Osteocyte (in vitro differentiated cells): ENCODE measurements around the gene CPXM1. TPM values are rescaled to one million over a fixed set of nuclear protein-coding genes. Genes with fewer than 3 reads are reported as not detected.

Experiments
- DNase-seq: peaks from one replicate; pipeline ENCODE4 v3.0.0; 2021; ENCODE audit warnings: mixed read lengths; ENCODE audit not compliant: unreplicated experiment; ENCODE audit errors: extremely low spot score
- H3K27ac Mint-ChIP-seq: one replicate; pipeline ENCODE4 v1.8.0; 2021; ENCODE audit warnings: mild to moderate bottlenecking, mixed read lengths; ENCODE audit not compliant: unreplicated experiment
- H3K27me3 Mint-ChIP-seq: one replicate; pipeline ENCODE4 v1.8.0; 2021; ENCODE audit warnings: mixed read lengths; ENCODE audit not compliant: unreplicated experiment
- H3K36me3 Mint-ChIP-seq: one replicate; pipeline ENCODE4 v1.8.0; 2021; ENCODE audit warnings: mixed read lengths; ENCODE audit not compliant: unreplicated experiment
- H3K4me1 Mint-ChIP-seq: one replicate; pipeline ENCODE4 v1.8.0; 2021; ENCODE audit warnings: mixed read lengths; ENCODE audit not compliant: unreplicated experiment
- H3K4me3 Mint-ChIP-seq: one replicate; pipeline ENCODE4 v1.8.0; 2021; ENCODE audit warnings: mild to moderate bottlenecking, moderate library complexity, mixed read lengths; ENCODE audit not compliant: unreplicated experiment
- H3K9me3 Mint-ChIP-seq: one replicate; pipeline ENCODE4 v1.8.0; 2021; ENCODE audit warnings: mixed read lengths; ENCODE audit not compliant: unreplicated experiment
- CTCF ChIP-seq: fragments of 200-600 bp; sonication (generic); IDR thresholded peaks from 2 replicates; pipeline ENCODE4 v1.5.0; 2021; ENCODE audit warnings: antibody characterized with exemption, mild to moderate bottlenecking, moderate library complexity
- total RNA-seq: library from RNA; stranded (reverse); gene quantifications from 2 replicates; pipeline ENCODE4 v1.2.1, GENCODE V29; 2021

The CPXM1 gene
- total RNA-seq, 1 donor from 2014 or later, result 84.0 TPM

DNA sequence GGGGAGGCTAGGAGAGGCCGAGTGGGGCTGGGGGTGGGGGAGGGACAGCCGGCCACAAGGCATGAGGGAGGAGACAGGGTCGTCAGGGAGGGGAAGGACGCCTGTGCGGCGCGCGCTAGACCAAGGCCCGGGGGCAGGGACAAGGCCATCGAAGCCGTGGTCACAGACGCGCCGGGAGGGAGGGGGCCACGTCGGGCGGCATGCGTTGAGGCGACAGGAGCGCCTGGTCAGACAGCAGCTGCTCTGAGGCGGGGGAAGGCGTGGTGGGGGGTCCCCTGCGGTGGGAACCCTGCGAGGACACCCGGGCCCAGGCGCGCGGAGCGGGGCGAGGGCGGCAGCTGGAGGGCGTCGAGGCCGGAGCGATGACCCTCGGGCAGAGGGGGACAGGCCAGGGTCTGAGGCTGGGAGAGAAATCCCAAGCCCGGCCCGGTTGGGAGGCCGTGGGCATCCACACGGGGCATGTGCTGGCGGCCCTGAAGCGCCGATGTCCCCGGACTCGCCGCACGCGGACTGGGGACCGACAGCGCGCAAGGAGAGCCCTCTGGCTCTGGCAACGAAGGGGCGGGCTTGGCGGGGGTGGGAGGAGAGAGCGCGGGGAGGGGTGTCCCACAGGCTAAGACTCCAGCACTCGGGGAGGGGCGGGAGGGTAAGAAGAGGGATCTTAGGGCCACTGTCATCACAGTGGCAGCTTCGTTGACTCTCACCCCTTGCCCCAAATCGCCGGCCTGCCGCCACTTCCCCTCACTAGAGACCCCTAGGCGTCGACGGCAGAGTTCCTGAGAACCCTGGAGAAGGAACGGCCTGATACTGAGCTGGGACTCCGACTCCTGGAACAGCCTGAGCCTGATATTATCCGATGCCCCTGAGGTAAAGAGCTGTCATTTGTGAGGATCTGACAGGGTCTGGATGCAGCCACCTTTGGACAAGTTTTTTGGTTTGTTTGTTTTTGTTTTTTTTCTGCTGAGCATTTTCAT is 20.8 kb upstream of the CPXM1 start:
- TF ChIP-seq CTCF, result no peak
- Mint-ChIP-seq H3K36me3 (no peaks in the 10 kb centered on the region), H3K27ac (no peak overlapping the region), H3K9me3 (no peaks in the 10 kb centered on the region), H3K27me3 (no peaks in the 10 kb centered on the region), H3K4me3 (no peak overlapping the region), H3K4me1 (peaks cover 47% of the 10 kb centered on the region)
- DNase-seq, result peak; percentile 81

GRCh38 chr20:2820084-2820895 is 19.9 kb upstream of the CPXM1 start:
- peak; percentile 72 for DNase-seq
- Mint-ChIP-seq H3K4me3 (peak overlapping the region; percentile 26), H3K27ac (peak overlapping the region; percentile 45), H3K27me3 (no peaks in the 10 kb centered on the region), H3K4me1 (peaks cover 49% of the 10 kb centered on the region), H3K36me3 (no peaks in the 10 kb centered on the region), H3K9me3 (no peaks in the 10 kb centered on the region)
- TF ChIP-seq CTCF, result no peak

DNA sequence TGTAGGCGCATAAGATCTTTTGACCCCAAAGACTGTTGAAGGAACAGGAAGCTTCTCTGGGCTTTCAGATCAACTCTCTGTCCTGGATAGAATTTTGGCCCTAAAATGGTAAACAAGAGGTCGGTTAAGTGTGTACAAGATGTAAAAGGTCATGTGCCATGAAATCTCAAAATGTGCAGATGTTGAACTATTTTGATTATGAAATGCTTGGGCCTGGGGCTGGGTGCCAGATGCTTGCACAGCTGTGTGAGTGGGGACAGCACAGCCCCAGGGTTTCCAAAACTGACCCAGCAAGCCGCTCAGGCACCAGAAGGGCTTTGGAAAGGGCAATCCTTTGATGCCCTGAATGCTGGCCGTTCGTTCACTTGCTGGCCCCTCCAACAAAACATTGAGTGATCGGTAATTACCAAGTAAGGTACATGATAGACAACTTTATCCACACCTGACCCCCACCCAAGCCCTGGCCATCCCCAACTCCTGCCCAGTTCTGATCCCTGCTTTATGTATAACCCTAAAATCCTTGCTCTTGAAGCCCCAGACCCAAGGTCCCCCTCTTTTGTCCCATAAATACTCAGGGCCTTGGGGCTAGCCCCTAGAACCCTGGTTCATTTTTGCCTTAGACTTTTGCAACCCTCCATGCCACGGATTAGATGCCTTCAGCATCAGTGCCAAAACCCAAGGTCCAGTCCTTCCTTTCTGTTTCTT is 17.6 kb upstream of the CPXM1 start:
- no peaks in the 10 kb centered on the region for H3K36me3 Mint-ChIP-seq
- H3K4me3 Mint-ChIP-seq, result no peak overlapping the region
- TF ChIP-seq CTCF, result no peak
- no peaks in the 10 kb centered on the region for H3K27me3 Mint-ChIP-seq
- no peaks in the 10 kb centered on the region for H3K9me3 Mint-ChIP-seq
- DNase-seq, result peak; percentile 64
- no peak overlapping the region for H3K27ac Mint-ChIP-seq
- peaks cover 67% of the 10 kb centered on the region for H3K4me1 Mint-ChIP-seq

GRCh38 chr20:2817341-2817726 is 16.9 kb upstream of the CPXM1 start:
- Mint-ChIP-seq H3K4me1 (peaks cover 67% of the 10 kb centered on the region), H3K9me3 (peaks cover 2% of the 10 kb centered on the region), H3K27ac (no peak overlapping the region), H3K27me3 (no peaks in the 10 kb centered on the region), H3K36me3 (no peaks in the 10 kb centered on the region), H3K4me3 (no peak overlapping the region)
- no peak for DNase-seq
- no peak for TF ChIP-seq CTCF
